GM18951 (cell line): ENCODE data around the gene FBXO41.

Experiments used
- POLR2A ChIP-seq: IDR thresholded peaks from 4 replicates; pipeline ENCODE4 v1.6.1; 2011; ENCODE audit warnings: mild to moderate bottlenecking; ENCODE audit not compliant: insufficient read length, insufficient read depth; ENCODE audit errors: extremely low read depth
- in situ Hi-C: fragments of 300-500 bp; cut with MboI; formaldehyde crosslinking; loops from one replicate; pipeline ENCODE4 v1.12.0; 2022; ENCODE audit warnings: low sequenced_read_pairs, mixed read lengths, inconsistent platforms; ENCODE audit not compliant: unreplicated experiment

Gene FBXO41, protein sequence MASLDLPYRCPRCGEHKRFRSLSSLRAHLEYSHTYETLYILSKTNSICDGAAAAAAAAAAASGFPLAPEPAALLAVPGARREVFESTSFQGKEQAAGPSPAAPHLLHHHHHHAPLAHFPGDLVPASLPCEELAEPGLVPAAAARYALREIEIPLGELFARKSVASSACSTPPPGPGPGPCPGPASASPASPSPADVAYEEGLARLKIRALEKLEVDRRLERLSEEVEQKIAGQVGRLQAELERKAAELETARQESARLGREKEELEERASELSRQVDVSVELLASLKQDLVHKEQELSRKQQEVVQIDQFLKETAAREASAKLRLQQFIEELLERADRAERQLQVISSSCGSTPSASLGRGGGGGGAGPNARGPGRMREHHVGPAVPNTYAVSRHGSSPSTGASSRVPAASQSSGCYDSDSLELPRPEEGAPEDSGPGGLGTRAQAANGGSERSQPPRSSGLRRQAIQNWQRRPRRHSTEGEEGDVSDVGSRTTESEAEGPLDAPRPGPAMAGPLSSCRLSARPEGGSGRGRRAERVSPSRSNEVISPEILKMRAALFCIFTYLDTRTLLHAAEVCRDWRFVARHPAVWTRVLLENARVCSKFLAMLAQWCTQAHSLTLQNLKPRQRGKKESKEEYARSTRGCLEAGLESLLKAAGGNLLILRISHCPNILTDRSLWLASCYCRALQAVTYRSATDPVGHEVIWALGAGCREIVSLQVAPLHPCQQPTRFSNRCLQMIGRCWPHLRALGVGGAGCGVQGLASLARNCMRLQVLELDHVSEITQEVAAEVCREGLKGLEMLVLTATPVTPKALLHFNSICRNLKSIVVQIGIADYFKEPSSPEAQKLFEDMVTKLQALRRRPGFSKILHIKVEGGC

GRCh38 chr2:73284296-73285158, at the start of gene FBXO41:
TSS of gene FBXO41 (minus strand) at chr2:73284478. CDS start at chr2:73269630, 14,848 bp downstream.
- in situ Hi-C loops = no loop called here
- TF ChIP-seq POLR2A = peak; percentile 73

- no peak for TF ChIP-seq POLR2A
- in situ Hi-C loops = no loop called here
Measured at GRCh38 chr2:73334045-73334444, 49.8 kb upstream of the FBXO41 start.

DNA sequence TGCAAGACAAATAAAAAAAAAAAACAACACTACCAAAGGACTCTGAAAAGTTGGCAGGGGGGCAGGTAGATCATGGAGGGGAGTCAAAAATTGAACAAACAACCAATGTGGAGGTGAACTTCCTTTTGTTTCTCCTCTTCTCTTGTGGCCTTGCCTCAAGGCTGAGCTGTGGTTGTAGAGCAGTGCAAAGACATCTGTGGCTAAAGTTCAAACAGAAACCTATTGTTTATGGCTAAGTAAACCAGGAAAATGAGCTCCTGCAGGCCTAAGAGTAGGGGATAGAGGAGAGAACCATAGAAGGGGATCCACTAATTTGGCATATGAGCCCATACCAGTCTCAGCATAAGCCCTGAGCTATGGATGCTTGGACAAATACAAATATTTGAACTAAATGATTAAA, 49.3 kb upstream of the FBXO41 start:
- no peak for TF ChIP-seq POLR2A
- in situ Hi-C loops = no loop called here

- TF ChIP-seq POLR2A = no peak
- in situ Hi-C loops = no loop called here
Measured at GRCh38 chr2:73324126-73324725, 39.9 kb upstream of the FBXO41 start.

DNA sequence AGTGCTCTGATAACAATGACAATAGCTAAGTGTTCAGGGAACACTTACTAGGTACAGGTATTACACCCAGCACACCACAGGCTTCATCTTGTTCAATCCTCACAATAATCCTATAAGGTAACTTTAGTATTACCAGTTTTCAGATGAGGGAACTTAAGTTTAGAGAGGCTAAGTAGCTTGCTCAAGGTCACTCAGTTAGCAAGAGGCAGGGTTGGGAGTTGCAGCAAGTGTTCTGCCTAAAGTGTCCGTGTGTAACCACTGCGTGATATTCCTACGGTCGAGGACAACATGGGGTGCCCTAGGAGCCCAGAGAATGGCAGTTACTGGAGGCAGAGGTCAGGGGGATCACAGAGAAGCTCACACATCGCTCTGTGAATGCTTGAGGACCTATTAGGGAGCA, 39.3 kb upstream of the FBXO41 start:
- no peak for TF ChIP-seq POLR2A
- in situ Hi-C loops = no loop called here

DNA sequence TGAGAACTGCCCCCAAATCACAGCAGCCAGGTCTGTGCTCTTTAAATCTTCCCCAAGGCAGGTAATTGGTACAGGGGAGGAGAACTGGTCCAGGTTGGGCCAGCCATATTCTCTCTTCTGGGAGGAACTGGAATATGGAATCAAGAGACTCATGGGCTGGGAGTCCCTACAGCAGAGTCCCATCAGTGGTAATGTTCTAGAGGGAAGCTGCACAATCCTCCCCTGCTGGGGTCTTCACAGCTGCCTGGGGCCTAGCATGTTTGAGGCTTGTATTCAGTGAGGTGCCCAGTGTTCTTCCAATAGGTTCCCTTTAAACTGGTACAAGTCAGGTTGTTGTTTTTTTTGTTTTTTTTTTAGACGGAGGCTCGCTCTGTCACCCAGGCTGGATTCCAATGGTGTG, 30.2 kb upstream of the FBXO41 start:
- in situ Hi-C loops = no loop called here
- TF ChIP-seq POLR2A = no peak

DNA sequence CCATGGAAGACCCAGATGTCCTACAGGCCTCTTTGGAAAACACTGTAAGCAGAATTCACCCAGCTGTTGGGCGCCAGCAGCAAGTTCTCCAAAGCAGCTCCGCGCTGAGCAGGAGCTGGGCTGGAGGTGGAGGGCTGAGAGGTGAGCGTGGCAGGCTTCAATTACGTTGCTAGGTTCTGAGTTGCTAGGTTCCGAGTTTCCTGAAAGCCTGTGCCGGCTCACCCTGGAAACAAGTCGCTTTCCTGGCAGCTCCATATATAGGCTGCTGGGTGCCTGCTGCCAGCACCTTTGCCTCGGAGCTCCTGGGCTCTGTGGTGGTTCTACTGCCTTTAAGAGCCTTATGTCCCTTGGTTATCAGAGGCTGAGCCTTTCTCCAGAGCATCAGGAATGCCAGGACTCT, 23.4 kb upstream of the FBXO41 start:
- in situ Hi-C loops = no loop called here
- TF ChIP-seq POLR2A = no peak

DNA sequence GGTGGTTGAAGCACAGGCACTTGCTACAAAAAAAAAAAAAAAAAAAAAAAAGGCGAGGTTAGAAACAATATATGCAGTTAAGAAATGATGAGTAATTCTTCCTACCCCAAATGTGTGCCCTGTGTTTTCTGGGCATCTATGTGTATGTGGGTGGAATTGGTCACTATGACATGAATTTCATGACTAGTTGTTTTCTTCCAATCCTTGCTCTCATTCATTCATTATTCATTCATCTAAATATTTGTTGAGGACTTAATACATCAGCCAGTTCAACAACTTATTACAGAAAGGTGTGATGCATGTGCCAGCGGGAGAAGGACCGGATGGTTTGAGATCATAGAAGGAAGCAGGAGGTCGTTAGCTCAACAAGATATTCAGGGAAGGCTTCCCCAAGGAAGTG, 17.4 kb upstream of the FBXO41 start:
- in situ Hi-C loops = no loop called here
- TF ChIP-seq POLR2A = no peak

GRCh38 chr2:73300926-73301325, 16.6 kb upstream of the FBXO41 start:
- in situ Hi-C loops = no loop called here
- TF ChIP-seq POLR2A = no peak

DNA sequence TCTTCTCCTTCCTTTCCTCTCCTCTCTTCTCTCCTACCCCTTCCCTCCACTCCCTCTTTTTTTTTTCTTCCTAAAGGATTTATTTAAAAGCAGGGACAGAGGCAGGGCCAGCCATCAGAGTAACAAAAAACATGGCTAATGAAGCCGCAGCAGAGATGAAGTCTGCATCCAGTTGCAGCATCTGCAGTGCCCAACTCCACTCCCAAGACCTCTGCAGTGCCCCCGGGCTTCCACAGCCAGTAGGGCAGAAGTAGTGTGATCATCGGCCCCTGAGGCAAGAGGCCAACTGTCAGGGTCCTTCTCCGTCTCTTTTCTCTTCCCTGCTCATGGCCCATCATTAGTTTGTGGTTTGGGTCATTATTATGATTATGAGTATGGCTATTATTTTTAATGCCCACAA, 13.3 kb upstream of the FBXO41 start:
- TF ChIP-seq POLR2A = no peak
- in situ Hi-C loops = no loop called here

GRCh38 chr2:73297151-73297559, 12.9 kb upstream of the FBXO41 start:
- in situ Hi-C loops = no loop called here
- TF ChIP-seq POLR2A = no peak

DNA sequence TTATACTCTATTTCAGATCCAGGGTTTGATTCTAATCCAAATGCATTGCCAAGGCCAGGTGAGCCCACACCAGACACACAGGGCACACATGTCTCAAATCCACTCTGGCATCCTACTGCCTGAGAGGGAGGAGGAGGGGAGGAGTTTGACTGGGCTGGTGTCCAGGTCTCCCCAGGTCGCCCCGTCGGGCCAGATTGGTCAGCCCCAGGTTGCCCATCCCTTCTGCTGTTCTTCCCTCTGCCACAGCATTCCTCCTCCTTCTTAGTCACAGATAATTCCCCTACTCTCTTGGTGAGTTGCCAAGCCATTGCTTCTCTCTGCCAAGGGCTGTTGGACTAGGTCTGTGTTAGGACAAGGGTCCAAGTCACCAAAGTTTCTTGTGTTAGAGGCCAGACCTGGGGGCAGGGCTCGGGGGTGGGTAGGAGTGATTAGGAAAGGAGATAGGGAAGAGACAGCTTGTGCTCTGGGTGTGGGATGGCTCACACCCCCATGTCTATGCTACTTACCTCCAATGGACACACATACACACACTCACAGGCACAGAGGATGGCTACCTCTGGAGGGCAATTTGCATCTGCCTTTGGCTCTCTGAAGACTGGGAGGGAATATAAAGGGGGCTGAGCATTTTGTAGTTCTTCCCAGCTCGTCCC, 11.6 kb upstream of the FBXO41 start:
- in situ Hi-C loops = no loop called here
- no peak for TF ChIP-seq POLR2A

GRCh38 chr2:73294239-73294638, 10.0 kb upstream of the FBXO41 start:
- in situ Hi-C loops = no loop called here

More at GRCh38 chr2:73294239-73294638, 10.0 kb upstream of the FBXO41 start:
- TF ChIP-seq POLR2A = no peak
